Upper lobe of right lung (tissue), 1 donor: ENCODE measurements around the gene RPL39. TPM values are rescaled to one million over a fixed set of nuclear protein-coding genes. Genes with fewer than 3 reads are reported as not detected.
"Not testable (repeated sequence)": the region's sequence is repeated elsewhere in the genome, so short reads cannot be mapped to it uniquely, and the experiment has no call there.

Experiments
- ATAC-seq: fragments of 200-7000 bp; cut with Tn5 transposase; one replicate; pipeline ENCODE4 v1.9.1; 2020; ENCODE audit warnings: mild to moderate bottlenecking, moderate library complexity
- DNase-seq: peaks from one replicate; pipeline ENCODE4 v3.0.0-alpha.2; 2020
- H3K27ac ChIP-seq: fragments of 200-600 bp; one replicate; pipeline ENCODE4 v1.8.0; 2022
- H3K27me3 ChIP-seq: fragments of 200-600 bp; one replicate; pipeline ENCODE4 v1.8.0; 2022; ENCODE audit warnings: mild to moderate bottlenecking
- H3K36me3 ChIP-seq: fragments of 200-600 bp; one replicate; pipeline ENCODE4 v1.8.0; 2022
- H3K4me1 ChIP-seq: fragments of 200-600 bp; one replicate; pipeline ENCODE4 v1.8.0; 2022
- H3K4me3 ChIP-seq: fragments of 200-600 bp; one replicate; pipeline ENCODE4 v1.8.0; 2022; ENCODE audit warnings: mild to moderate bottlenecking
- H3K9me3 ChIP-seq: fragments of 200-600 bp; one replicate; pipeline ENCODE4 v1.8.0; 2022
- intact Hi-C: fragments of 100-400 bp; cut with DNase I; formaldehyde crosslinking; loops from one replicate; pipeline ENCODE4 v1.11.0; 2022
- long read RNA-seq: library from polyadenylated mRNA; unstranded; transcript quantifications from one replicate; pipeline ENCODE4 v2.0.0, GENCODE V29; 2021
- total RNA-seq: library from RNA; stranded (reverse); fragmentation: NEBNext Ultra II Directional; extraction: Animal tissue kit (Norgen Biotek cat#: 25700); gene quantifications from one replicate; pipeline ENCODE4 v1.2.1, GENCODE V29; 2021
- TF ChIP-seq, protein P1 (sequence below): fragments of 200-600 bp; IDR thresholded peaks from one replicate; pipeline ENCODE4 v1.8.0; 2022; ENCODE audit warnings: antibody characterized with exemption
- donor health status: DM: no; HTN: yes; CAD: no; lungs with severe emphysema.

Gene RPL39
- 1,275 TPM for total RNA-seq
- long read RNA-seq, partial matches to known transcripts = 1 of 3 reads
- long read RNA-seq, other reads (novel, unspliced or antisense) = 0 of 3 reads

DNA sequence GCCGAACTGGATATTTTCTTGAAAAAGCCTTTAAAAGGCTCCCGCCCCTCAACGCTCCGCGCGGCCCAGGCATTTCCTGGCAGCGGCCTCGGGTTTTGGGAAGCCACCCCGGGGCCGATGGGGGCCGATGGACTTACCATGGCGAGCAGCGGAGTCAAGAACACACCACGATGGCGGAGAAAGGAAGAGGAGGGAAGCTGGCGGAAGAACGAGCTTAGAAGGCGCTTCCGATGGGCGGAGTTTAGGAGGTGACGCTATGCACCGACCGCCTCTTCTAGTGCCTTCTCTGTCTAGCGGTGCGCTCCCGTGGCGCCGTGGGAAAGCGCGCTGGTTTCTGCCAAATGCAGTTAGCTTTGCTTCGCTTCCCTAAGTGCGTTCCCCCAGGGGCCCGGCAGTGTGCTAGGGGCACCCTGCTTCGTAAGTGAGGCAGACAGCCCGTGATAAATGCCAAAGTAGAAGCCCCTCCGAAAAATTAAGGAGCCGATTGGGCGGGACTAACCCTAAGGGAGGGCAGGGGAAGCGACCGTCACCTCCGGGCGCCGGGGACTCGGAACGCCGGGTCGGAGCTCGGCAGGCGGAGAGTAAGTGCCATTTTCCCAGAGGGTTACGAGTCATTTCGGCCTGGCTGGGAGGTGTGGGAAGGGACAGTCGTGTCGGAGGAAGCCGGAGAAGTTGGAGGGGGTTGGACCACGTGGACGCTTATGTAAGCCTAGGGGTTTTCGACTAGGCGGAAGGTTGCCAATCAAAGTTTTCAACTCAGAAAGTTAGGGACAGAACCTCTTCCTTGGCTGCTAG lies at the start of gene RPL39:
RPL39 (minus strand) TSS at position 194 of the 795 bp plus-strand sequence; CDS start at position 140, 54 bp downstream.
- intact Hi-C loops = no loop called here
- Histone ChIP-seq H3K9me3 (no peaks in the 10 kb centered on the region), H3K36me3 (peaks cover 32% of the 10 kb centered on the region), H3K27me3 (no peaks in the 10 kb centered on the region), H3K4me3 (peak within 1 kb of the TSS; percentile 67), H3K27ac (peak within 1 kb of the TSS; percentile 93), H3K4me1 (peaks cover 15% of the 10 kb centered on the region)
- TF ChIP-seq, protein P1, sequence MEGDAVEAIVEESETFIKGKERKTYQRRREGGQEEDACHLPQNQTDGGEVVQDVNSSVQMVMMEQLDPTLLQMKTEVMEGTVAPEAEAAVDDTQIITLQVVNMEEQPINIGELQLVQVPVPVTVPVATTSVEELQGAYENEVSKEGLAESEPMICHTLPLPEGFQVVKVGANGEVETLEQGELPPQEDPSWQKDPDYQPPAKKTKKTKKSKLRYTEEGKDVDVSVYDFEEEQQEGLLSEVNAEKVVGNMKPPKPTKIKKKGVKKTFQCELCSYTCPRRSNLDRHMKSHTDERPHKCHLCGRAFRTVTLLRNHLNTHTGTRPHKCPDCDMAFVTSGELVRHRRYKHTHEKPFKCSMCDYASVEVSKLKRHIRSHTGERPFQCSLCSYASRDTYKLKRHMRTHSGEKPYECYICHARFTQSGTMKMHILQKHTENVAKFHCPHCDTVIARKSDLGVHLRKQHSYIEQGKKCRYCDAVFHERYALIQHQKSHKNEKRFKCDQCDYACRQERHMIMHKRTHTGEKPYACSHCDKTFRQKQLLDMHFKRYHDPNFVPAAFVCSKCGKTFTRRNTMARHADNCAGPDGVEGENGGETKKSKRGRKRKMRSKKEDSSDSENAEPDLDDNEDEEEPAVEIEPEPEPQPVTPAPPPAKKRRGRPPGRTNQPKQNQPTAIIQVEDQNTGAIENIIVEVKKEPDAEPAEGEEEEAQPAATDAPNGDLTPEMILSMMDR = no peak
- DNase-seq (peak; percentile 91), ATAC-seq (peak; percentile 97)

- intact Hi-C loops = no loop called here
- Histone ChIP-seq H3K4me3 (no peak overlapping the region), H3K9me3 (no peaks in the 10 kb centered on the region), H3K36me3 (peaks cover 30% of the 10 kb centered on the region), H3K27me3 (no peaks in the 10 kb centered on the region), H3K4me1 (no peaks in the 10 kb centered on the region), H3K27ac (no peak overlapping the region)
- TF ChIP-seq, protein P1 = no peak
- no peak for ATAC-seq
- DNase-seq = no peak
Observed at GRCh38 chrX:119833905-119834304, 42.5 kb upstream of the RPL39 start.

GRCh38 chrX:119828446-119828845 lies 37.0 kb upstream of the RPL39 start:
- intact Hi-C loops = no loop called here
- Histone ChIP-seq H3K4me1 (no peaks in the 10 kb centered on the region), H3K9me3 (no peaks in the 10 kb centered on the region), H3K36me3 (no peaks in the 10 kb centered on the region), H3K27me3 (no peaks in the 10 kb centered on the region), H3K4me3 (no peak overlapping the region), H3K27ac (no peak overlapping the region)
- DNase-seq (no peak), ATAC-seq (no peak)
- TF ChIP-seq, protein P1 = no peak

GRCh38 chrX:119826399-119826959 lies 35.0 kb upstream of the RPL39 start:
- Histone ChIP-seq H3K27ac (no peak overlapping the region), H3K4me1 (no peaks in the 10 kb centered on the region), H3K36me3 (no peaks in the 10 kb centered on the region), H3K27me3 (no peaks in the 10 kb centered on the region), H3K9me3 (no peaks in the 10 kb centered on the region), H3K4me3 (no peak overlapping the region)
- TF ChIP-seq, protein P1 = no peak
- ATAC-seq (no peak), DNase-seq (no peak)
- intact Hi-C loops = no loop called here

GRCh38 chrX:119824221-119824620 lies 32.8 kb upstream of the RPL39 start:
- H3K4me1 ChIP-seq, ATAC-seq, H3K9me3 ChIP-seq, H3K36me3 ChIP-seq, H3K4me3 ChIP-seq, H3K27me3 ChIP-seq, DNase-seq, H3K27ac ChIP-seq, intact Hi-C loops: not testable (repeated sequence)

GRCh38 chrX:119821703-119822102 lies 30.3 kb upstream of the RPL39 start:
- peak; percentile 50 for ATAC-seq
- H3K4me1 ChIP-seq, intact Hi-C loops, H3K27me3 ChIP-seq, H3K36me3 ChIP-seq, H3K4me3 ChIP-seq, DNase-seq, H3K9me3 ChIP-seq: not testable (repeated sequence)
- H3K27ac ChIP-seq = peak overlapping the region; percentile 36
